Measurements from ENCODE around the gene MAN2A2.

The MAN2A2 gene

DNA sequence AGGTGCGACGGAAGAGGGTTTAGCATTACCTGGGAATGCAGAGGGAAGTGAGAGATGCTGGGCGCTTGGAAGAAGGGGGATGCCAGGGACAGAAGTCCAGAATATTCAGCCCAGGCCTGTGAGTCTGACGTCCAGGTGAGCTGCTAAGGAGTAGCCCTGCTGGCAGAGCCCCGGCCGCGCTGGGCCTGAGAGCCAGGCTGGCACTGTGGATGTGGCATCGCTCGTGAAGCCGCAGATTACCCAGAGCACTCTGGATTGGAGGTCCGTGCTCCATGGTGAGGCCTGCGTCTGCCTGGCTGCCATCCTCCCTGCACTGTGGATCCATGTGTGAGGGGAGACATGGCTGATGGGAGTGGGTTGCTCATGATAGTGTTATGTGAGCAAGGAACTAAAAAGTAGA, 14.5 kb downstream of the MAN2A2 start:
- Histone ChIP-seq H3K4me3 (ENCODE audit: low read depth, low read length, poor library complexity, severe bottlenecking) (no peak overlapping the region), H3K4me1 (ENCODE audit: insufficient read depth, low read length, severe bottlenecking) (peaks cover 19% of the 10 kb centered on the region), H3K4me2 (ENCODE audit: low read length) (no peak overlapping the region), H2AFZ (ENCODE audit: low read length) (no peak overlapping the region), H3K9me2 (ENCODE audit: low read depth, low read length) (no peaks in the 10 kb centered on the region), H4K20me1 (ENCODE audit: insufficient read depth, low read length) (no peaks in the 10 kb centered on the region), H3K9ac (ENCODE audit: low read length) (no peak overlapping the region), H3K27me3 (ENCODE audit: insufficient read depth, low read length) (no peaks in the 10 kb centered on the region), H3K27ac (ENCODE audit: low read depth, low read length, poor library complexity, severe bottlenecking) (no peak overlapping the region), H3K9me3 (ENCODE audit: low read length) (no peaks in the 10 kb centered on the region), H3K36me3 (ENCODE audit: insufficient read depth, low read length) (peaks cover 54% of the 10 kb centered on the region; the same call in 1 of the 2 replicates), H3F3A (ENCODE audit: insufficient read depth, low read length) (no peaks in the 10 kb centered on the region), H3K79me2 (ENCODE audit: insufficient read depth, low read length) (no peaks in the 10 kb centered on the region)
- no peak for TF ChIP-seq EZH2 (IDR thresholded peaks at IDR 0.05; ENCODE audit: borderline replicate concordance, low read length)
- TF ChIP-seq, protein P1, sequence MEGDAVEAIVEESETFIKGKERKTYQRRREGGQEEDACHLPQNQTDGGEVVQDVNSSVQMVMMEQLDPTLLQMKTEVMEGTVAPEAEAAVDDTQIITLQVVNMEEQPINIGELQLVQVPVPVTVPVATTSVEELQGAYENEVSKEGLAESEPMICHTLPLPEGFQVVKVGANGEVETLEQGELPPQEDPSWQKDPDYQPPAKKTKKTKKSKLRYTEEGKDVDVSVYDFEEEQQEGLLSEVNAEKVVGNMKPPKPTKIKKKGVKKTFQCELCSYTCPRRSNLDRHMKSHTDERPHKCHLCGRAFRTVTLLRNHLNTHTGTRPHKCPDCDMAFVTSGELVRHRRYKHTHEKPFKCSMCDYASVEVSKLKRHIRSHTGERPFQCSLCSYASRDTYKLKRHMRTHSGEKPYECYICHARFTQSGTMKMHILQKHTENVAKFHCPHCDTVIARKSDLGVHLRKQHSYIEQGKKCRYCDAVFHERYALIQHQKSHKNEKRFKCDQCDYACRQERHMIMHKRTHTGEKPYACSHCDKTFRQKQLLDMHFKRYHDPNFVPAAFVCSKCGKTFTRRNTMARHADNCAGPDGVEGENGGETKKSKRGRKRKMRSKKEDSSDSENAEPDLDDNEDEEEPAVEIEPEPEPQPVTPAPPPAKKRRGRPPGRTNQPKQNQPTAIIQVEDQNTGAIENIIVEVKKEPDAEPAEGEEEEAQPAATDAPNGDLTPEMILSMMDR (IDR thresholded peaks at IDR 0.05; ENCODE audit: low read length): no peak

DNA sequence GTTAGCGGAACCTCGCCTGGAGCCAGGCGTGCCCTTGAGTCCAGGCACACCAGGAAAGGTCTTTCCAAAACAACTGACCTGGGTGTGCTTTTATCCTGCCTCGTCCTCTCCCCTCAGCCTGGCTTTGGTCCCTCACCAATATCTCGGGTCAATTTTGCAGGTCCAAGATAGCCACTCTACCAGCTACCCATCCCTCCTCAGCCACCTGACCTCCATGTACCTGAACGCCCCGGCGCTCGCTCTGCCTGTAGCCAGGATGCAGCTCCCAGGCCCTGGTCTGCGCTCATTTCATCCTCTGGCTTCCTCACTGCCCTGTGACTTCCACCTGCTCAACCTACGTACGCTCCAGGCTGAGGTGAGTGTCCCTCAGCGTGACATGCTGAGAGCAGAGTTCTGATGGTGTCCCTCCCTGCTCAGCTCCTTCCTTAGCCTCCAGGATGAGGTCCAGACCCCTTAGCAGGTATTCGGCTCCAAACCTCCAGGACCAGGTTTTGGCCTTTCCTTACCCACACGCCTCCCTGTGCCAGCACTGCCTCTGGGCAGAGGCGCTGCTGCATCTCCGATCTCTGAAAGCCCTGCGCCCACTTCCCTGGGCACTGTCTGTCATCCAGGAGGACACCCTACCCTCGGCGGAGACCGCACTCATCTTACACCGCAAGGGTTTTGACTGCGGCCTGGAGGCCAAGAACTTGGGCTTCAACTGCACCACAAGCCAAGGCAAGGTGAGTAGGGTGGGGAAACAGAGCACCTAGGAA, 15.1 kb downstream of the MAN2A2 start:
- Histone ChIP-seq H3K79me2 (ENCODE audit: insufficient read depth, low read length) (no peaks in the 10 kb centered on the region), H3K4me1 (ENCODE audit: insufficient read depth, low read length, severe bottlenecking) (peaks cover 19% of the 10 kb centered on the region), H3K9me3 (ENCODE audit: low read length) (no peaks in the 10 kb centered on the region), H3K4me2 (ENCODE audit: low read length) (no peak overlapping the region), H2AFZ (ENCODE audit: low read length) (no peak overlapping the region), H3K9me2 (ENCODE audit: low read depth, low read length) (no peaks in the 10 kb centered on the region), H3K9ac (ENCODE audit: low read length) (no peak overlapping the region), H3K4me3 (ENCODE audit: low read depth, low read length, poor library complexity, severe bottlenecking) (no peak overlapping the region), H3K27ac (ENCODE audit: low read depth, low read length, poor library complexity, severe bottlenecking) (no peak overlapping the region), H4K20me1 (ENCODE audit: insufficient read depth, low read length) (no peaks in the 10 kb centered on the region), H3F3A (ENCODE audit: insufficient read depth, low read length) (no peaks in the 10 kb centered on the region), H3K27me3 (ENCODE audit: insufficient read depth, low read length) (no peaks in the 10 kb centered on the region), H3K36me3 (ENCODE audit: insufficient read depth, low read length) (peaks cover 48% of the 10 kb centered on the region; the same call in 1 of the 2 replicates)
- TF ChIP-seq, protein P1 (IDR thresholded peaks at IDR 0.05; ENCODE audit: low read length): no peak
- no peak for TF ChIP-seq EZH2 (IDR thresholded peaks at IDR 0.05; ENCODE audit: borderline replicate concordance, low read length)

DNA sequence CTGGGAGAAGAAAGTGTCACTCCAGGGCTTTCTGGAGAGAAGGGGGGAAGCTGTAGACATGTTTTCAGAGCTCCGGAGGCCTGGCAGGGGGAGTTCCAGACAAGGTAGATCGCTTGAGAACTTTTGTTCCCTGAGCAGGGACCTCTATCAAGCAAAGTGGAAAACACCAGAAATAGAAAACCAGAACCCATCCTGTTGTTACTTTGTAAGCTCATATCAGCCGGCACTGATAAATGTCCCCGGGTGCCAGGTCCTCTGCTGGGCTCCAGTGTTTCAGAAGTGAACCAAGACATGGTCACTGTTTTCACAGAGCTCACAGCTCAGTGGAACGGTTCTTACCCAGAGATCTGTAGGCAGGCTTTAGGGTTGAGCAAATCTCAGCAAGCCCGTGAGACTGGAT, 15.7 kb downstream of the MAN2A2 start:
- no peaks in the 10 kb centered on the region for H3K79me2 ChIP-seq (ENCODE audit: insufficient read depth, low read length)
- H3K9me3 ChIP-seq (ENCODE audit: low read length): no peaks in the 10 kb centered on the region
- H3K36me3 ChIP-seq (ENCODE audit: insufficient read depth, low read length): peaks cover 42% of the 10 kb centered on the region; the same call in 1 of the 2 replicates
- H2AFZ ChIP-seq (ENCODE audit: low read length): no peak overlapping the region
- no peak overlapping the region for H3K27ac ChIP-seq (ENCODE audit: low read depth, low read length, poor library complexity, severe bottlenecking)
- no peak overlapping the region for H3K4me3 ChIP-seq (ENCODE audit: low read depth, low read length, poor library complexity, severe bottlenecking)
- TF ChIP-seq EZH2 (IDR thresholded peaks at IDR 0.05; ENCODE audit: borderline replicate concordance, low read length): no peak
- TF ChIP-seq, protein P1 (IDR thresholded peaks at IDR 0.05; ENCODE audit: low read length): no peak
- no peak overlapping the region for H3K4me2 ChIP-seq (ENCODE audit: low read length)
- H3F3A ChIP-seq (ENCODE audit: insufficient read depth, low read length): no peaks in the 10 kb centered on the region
- no peak overlapping the region for H3K9ac ChIP-seq (ENCODE audit: low read length)
- H3K9me2 ChIP-seq (ENCODE audit: low read depth, low read length): no peaks in the 10 kb centered on the region
- no peaks in the 10 kb centered on the region for H4K20me1 ChIP-seq (ENCODE audit: insufficient read depth, low read length)
- H3K4me1 ChIP-seq (ENCODE audit: insufficient read depth, low read length, severe bottlenecking): peaks cover 19% of the 10 kb centered on the region
- H3K27me3 ChIP-seq (ENCODE audit: insufficient read depth, low read length): no peaks in the 10 kb centered on the region

All from OCI-LY1 (cell line).